ENCODE measurements around the gene EMD. TPM values are rescaled to one million over a fixed set of nuclear protein-coding genes. Genes with fewer than 3 reads are reported as not detected.

Gene EMD
- total and polyA plus RNA-seq, 2 of the 13 experiments (the other 11 are each of a cell fraction or from before 2014, with no cell fraction given): 14.5 to 14.9 TPM

DNA sequence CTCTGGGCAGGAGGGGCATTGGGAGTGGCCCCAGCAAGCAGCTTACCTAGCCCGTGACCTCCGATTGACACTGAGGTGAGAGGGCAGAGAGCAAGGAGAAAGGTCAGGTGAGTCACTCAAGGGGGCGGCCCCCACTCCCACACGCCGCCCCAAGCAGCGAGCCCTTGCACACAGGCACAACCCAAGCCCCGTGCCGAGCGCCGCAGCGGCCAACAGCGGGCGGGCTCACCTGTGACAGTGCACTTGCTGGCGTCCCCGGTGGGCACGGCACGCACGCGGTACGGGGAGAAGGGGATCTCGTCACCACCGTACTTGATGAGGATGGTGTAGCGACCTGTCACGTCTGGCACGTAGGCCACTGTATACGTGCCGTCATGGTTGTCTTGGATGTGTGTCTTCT lies 21.9 kb upstream of the EMD start:
- Histone ChIP-seq H3K4me1 (ENCODE audit: insufficient read depth, low read length) (peaks cover 18% of the 10 kb centered on the region), H3K4me2 (ENCODE audit: low read depth, low read length) (no peak overlapping the region), H3K9ac (ENCODE audit: insufficient read depth, low read depth, low read length) (no peak overlapping the region), H4K20me1 (ENCODE audit: insufficient read depth, low read length) (peaks cover 3% of the 10 kb centered on the region; the same call in 1 of the 2 replicates), H3K27me3 (ENCODE audit: control insufficient read depth in 1 of 2, insufficient read depth in 2 of 2, low read length in 2 of 2) (no peaks in the 10 kb centered on the region), H3K9me3 (ENCODE audit: low read length) (no peaks in the 10 kb centered on the region), H3K36me3 (replicated peaks in 1 of 2; ENCODE audit: control insufficient read depth in 1 of 2, insufficient read depth in 2 of 2, low read length in 2 of 2) (peaks cover 23 to 49% of the 10 kb centered on the region in 2 experiments; a peak in 4 of 5 replicates), H3K79me2 (ENCODE audit: insufficient read depth, low read length) (no peaks in the 10 kb centered on the region), H3K27ac (ENCODE audit: extremely low read length, insufficient read depth, low read length) (no peak overlapping the region), H3K4me3 (replicated peaks in 1 of 3; ENCODE audit: insufficient read depth in 1 of 3, low read depth in 2 of 3, low read length in 3 of 3) (no peak overlapping the region), H2AFZ (ENCODE audit: low read length) (no peak overlapping the region)
- no peak for FAIRE-seq
- 100% methylated on average over 2 of the region's 27 CpGs for WGBS (ENCODE audit: low lambda C conversion rate)
- no TSS peak for BruUV-seq (replicated peaks)
- TF ChIP-seq, protein P1, sequence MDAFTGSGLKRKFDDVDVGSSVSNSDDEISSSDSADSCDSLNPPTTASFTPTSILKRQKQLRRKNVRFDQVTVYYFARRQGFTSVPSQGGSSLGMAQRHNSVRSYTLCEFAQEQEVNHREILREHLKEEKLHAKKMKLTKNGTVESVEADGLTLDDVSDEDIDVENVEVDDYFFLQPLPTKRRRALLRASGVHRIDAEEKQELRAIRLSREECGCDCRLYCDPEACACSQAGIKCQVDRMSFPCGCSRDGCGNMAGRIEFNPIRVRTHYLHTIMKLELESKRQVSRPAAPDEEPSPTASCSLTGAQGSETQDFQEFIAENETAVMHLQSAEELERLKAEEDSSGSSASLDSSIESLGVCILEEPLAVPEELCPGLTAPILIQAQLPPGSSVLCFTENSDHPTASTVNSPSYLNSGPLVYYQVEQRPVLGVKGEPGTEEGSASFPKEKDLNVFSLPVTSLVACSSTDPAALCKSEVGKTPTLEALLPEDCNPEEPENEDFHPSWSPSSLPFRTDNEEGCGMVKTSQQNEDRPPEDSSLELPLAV (CRISPR knock-in tag; conservative IDR thresholded peaks at IDR 0.05; ENCODE audit: low read depth): no peak
- no peak for TF ChIP-seq ZNF263 (CRISPR knock-in tag; IDR thresholded peaks at IDR 0.05)
- TF ChIP-seq, protein P2, sequence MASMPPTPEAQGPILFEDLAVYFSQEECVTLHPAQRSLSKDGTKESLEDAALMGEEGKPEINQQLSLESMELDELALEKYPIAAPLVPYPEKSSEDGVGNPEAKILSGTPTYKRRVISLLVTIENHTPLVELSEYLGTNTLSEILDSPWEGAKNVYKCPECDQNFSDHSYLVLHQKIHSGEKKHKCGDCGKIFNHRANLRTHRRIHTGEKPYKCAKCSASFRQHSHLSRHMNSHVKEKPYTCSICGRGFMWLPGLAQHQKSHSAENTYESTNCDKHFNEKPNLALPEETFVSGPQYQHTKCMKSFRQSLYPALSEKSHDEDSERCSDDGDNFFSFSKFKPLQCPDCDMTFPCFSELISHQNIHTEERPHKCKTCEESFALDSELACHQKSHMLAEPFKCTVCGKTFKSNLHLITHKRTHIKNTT (CRISPR knock-in tag; IDR thresholded peaks at IDR 0.05): no peak
- TF ChIP-seq RBFOX2 (IDR thresholded peaks at IDR 0.05; ENCODE audit: low read depth, low read length): peak; percentile 52; the same call in 1 of the 2 replicates
- peak; percentile 26 for TF ChIP-seq AGO2 (optimal IDR thresholded peaks at IDR 0.05; ENCODE audit: low read depth, low read length)
- TF ChIP-seq, protein P3, sequence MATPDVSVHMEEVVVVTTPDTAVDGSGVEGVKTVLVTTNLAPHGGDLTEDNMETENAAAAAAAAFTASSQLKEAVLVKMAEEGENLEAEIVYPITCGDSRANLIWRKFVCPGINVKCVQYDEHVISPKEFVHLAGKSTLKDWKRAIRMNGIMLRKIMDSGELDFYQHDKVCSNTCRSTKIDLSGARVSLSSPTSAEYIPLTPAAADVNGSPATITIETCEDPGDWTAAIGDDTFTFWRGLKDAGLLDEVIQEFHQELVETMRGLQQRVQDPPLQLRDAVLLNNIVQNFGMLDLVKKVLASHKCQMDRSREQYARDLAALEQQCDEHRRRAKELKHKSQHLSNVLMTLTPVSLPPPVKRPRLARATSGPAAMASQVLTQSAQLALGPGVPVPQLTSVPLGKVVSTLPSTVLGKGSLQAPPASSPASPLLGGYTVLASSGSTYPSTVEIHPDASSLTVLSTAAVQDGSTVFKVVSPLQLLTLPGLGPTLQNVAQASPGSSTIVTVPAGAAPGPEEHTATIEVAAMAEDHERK (CRISPR knock-in tag; IDR thresholded peaks at IDR 0.05; ENCODE audit: low read depth): no peak
- DNase-seq (ENCODE audit: low spot score): no peak
- POLR2A ChIA-PET: no interaction called here
- CTCF ChIA-PET (ENCODE audit: low intra/inter-chr PET ratio, low total read pairs): no interaction called here
- no peak for ATAC-seq
- intact Hi-C loops (cut with micrococcal nuclease; ENCODE audit: unreplicated experiment): no loop called here
- in situ Hi-C loops (cut with HindIII; ENCODE audit: extremely low pct_ligation_motif_present, low pct_unique_long_range_greater_than_20kb): no loop called here
